Activated gamma-delta T cell treated with Interleukin-2 at 50 U/mL for 16 hours (primary cell): ENCODE measurements around the gene OR1N2.
"Not testable (repeated sequence)": the region's sequence is repeated elsewhere in the genome, so short reads cannot be mapped to it uniquely, and the experiment has no call there.

ENCODE experiments used
- DNase-seq: peaks from one replicate; pipeline ENCODE4 v3.0.0-alpha.2; 2020

OR1N2 gene, protein sequence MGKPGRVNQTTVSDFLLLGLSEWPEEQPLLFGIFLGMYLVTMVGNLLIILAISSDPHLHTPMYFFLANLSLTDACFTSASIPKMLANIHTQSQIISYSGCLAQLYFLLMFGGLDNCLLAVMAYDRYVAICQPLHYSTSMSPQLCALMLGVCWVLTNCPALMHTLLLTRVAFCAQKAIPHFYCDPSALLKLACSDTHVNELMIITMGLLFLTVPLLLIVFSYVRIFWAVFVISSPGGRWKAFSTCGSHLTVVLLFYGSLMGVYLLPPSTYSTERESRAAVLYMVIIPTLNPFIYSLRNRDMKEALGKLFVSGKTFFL

DNA sequence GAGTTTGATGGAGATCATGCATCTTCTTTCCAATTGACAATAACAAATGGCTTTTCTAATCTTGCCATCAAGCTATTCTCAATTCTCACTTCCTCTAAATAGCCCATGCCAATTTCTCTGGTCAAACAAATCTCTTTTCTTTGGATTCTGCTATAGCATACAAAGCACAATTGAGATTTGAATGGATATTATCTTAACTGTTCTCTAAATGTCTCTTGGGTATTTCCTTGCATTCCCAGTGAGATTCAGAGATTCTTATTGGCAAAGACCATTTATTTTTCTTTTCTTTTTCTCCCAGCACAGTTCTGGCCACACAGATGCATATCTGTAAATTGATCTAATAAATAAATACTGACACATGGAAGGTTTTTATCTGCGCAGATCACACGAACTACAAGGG lies at the start of gene OR1N2:
Gene OR1N2, plus strand, starts transcription at position 301 of the 400 bp plus-strand sequence. CDS start 100 bp downstream, outside the sequence.
- DNase-seq: no peak

DNA sequence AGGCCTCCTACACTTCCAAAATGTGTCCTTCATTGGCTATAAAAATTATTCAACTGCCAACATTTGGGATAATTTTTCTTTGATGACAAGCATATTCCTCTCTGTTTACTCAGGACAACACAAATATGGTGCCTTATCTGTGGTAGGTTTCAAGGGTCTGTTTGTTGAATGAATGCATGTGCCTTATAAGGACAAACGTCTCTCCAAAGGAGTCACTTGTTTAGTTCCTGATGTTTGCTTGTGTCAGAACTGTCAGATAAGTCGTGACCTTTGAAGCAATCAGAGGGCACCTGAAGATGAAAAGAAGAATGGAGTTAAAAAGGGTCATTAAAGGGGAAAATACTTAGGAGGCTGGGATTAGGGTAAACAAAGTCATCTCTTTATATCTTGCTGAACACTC lies 45.9 kb upstream of the OR1N2 start:
- DNase-seq: no peak

DNA sequence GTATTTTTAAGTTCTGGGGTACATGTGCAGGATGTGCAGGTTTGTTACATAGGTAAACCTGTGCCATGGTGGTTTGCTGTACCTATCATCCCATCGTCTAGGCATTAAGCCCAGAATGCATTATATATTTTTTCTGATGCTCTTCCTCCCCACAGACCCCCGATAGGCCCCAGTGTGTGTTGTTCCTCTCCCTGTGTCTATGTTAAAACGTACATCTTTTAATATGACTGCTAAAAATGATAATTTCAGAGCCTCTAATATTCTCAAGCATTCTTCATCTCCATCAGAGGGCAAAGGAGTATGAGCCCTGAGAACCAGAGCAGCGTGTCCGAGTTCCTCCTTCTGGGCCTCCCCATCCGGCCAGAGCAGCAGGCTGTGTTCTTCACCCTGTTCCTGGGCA lies 42.4 kb upstream of the OR1N2 start, which contains the start of gene OR1J2:
Gene OR1J2, plus strand, starts transcription at position 301 of the 400 bp plus-strand sequence. Its CDS starts 0 bp downstream, at position 301.
- DNase-seq: no peak

DNA sequence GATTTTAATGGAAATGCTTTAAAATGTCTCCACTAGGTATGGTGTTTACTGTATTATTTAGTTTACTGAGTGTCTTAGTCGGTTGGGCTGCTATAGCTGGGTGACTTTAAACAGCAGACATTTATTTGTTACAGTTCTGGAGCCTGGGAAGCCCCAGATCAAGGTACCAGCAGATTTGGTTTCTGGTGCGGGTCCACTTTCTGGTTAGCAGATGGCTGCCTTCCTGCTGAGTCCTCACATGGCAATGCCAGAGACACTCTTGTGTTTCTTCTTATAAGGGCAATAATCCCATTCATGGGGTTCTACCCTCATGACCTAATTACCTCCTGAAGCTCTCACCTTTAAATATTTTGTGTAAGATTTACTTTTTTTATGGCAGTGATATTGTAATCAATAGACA lies 34.7 kb upstream of the OR1N2 start:
- DNase-seq: no peak

DNA sequence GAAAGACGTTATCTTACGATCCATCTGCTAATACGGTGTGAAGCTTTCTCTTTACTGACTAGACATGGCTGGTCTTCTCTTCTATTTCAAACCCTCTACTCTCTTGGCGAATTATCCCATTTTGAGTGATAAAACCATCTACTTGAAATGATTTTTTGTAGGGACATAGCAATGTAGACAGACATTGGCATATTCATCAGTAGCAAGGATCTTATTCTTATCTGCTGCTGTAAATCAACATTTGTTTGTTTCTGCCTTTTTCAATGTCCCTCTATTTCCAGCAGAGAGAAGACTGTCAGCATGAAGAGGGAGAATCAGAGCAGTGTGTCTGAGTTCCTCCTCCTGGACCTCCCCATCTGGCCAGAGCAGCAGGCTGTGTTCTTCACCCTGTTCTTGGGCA lies 34.1 kb upstream of the OR1N2 start, which contains the start of gene OR1J4:
Gene OR1J4, plus strand, starts transcription at position 301 of the 400 bp plus-strand sequence. Its CDS starts 0 bp downstream, at position 301.
- DNase-seq: no peak

DNA sequence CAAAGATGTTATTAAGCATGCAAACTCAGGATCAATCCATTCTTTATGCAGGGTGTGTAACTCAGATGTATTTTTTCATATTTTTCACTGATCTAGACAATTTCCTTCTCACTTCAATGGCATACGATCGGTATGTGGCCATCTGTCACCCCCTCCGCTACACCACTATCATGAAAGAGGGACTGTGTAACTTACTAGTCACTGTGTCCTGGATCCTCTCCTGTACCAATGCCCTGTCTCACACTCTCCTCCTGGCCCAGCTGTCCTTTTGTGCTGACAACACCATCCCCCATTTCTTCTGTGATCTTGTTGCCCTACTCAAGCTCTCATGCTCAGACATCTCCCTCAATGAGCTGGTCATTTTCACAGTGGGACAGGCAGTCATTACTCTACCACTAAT lies 33.5 kb upstream of the OR1N2 start:
- no peak for DNase-seq

DNA sequence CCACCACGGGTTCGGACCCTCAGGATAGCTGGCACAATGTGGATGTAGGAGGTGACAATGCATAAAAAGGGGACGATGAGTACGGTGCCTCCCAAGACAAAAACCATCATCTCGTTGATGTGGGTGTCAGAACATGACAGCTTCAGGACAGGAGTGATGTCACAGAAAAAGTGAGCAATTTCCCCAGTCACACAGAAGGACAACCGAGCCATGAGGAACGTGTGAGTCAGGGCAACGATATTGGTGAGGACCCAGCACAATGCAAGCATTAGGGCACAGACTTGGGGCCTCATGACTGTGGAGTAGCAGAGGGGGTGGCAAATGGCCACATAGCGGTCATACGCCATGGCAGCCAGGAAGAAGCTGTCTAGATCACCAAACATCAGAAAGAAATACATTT lies 26.3 kb upstream of the OR1N2 start:
- no peak for DNase-seq

DNA sequence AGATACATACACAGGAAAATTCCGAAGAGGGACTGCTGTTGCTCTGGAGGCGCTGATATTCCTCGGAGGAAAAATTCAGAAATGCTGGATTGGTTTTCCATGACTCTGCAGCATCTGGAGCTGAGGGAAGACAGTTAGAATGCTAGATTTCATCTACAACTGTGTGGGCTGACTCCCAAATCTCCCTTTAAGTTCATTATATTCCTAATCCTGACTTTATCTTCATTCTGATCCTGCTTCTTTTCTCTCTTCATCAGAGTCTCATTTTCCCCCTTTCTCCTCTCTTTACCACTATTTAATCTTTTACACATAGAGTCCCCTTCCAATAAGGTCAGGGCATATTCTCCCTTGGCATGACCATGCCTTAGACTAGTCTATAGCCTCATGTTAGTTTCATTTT lies 25.7 kb upstream of the OR1N2 start, which contains the start of gene OR1N1:
Gene OR1N1, minus strand, starts transcription at position 101 of the 400 bp plus-strand sequence. Its CDS starts 0 bp downstream, at position 101.
- no peak for DNase-seq

DNA sequence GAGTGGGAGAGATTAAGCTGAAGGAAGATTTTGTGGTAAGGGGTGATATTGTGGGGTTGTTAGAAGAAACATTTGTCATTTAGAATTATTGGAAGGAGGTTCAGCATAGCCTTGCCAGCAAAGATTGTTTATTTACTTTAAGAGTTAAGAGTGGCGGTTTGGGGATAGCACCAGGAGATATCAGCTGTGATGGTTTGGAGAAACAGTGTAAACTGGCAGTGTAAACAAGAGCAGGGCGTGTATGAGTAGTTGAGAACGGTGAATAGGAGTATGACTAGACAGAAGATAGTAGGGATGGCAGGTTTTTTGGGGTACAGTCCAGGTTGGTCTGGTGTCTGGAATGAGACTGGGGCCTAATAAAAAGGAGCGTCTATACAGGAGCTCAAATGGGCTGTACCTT lies 21.8 kb upstream of the OR1N2 start:
- DNase-seq: not testable (repeated sequence)

DNA sequence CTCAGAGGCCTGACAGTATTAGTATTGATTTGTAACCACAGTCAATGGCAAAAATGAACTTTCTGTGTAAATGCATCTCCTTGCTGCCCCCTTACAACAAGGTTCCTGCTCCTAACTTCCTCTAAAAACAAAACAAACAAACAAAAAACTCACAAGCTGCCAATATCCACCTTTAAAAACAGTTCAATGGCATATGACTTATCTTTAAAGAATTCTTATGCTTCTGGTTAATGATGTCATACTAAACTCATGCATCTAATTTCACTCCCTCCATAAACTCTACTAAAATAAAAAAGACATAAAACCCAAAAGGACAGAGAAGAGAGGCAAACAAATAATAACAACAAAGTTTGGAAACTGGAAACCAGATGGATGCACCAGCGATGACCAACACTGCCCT lies 16.8 kb upstream of the OR1N2 start:
- no peak for DNase-seq

DNA sequence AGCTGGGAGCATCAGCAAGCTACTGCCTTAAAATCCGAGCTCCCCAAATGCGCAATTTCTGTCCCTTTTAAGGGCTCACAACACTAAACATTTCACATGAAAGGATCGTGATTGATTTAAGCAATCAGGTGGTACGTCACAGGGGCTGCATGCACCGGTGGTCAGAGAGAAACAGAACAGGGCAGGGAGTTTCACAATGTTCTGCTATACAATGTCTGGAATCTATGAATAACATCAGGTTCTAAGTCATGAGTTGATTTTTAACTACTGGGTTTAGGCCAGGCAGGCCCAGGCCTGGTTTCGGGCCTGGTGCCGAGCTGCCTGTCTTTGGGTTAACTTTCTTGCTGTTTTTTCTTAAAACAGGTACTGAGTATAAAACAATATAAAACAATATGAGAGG lies 15.8 kb upstream of the OR1N2 start:
- DNase-seq: not testable (repeated sequence)

DNA sequence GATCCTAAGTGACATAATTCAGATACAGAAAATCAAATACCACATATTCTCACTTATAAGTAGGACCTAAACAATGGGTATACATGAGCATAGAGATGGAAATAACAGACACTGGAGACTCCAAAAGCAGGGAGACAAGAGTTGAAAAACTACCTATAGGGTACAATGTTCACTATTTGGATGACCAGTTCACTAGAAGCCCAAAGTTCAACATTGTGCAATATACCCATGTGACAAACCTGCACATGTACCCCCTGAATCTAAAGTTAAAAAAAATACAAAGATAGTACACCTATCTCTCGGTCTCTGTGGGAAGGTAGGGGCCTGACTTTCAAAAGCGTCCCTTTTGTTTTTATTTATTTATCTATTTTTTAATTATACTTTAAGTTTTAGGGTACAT lies 14.2 kb upstream of the OR1N2 start:
- no peak for DNase-seq

DNA sequence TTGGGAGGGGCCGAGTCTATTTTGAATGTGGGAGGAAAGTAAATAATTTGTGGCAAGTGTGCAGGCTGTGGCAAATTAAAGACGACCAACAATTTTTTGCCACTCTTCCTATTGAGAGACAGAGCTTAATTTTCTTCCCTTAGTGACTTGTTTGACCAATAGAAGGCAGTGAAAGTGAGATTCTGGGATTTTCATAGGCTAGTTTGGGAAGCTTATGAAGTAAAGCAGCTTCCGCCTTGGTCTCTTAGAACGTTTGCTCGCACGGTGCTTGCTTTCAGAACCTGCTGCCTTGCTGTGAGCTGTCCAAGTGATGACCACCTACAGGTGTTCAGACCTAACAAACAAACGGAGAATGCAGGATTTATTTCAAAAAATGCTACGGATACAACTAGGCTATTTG lies 6.7 kb upstream of the OR1N2 start:
- no peak for DNase-seq

DNA sequence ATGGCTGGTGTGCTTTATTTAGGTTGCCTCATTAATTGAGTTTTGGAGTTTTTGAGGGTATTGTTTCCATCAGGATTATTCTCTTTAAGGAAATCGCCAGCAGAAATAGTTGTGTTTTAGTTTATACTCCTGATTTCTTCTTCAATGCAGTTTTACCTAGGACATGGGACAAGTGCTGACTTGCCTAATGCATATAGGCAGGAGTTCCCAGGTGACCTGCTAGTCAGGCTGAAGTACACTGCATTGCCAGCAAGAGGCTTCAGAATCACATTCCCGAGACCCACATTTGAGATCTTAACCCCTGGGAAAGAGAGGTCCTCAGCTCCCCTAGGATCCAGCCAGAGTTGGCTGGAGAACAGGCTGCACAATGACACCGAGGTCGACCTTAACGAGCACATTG lies 1.5 kb upstream of the OR1N2 start:
- DNase-seq: no peak

DNA sequence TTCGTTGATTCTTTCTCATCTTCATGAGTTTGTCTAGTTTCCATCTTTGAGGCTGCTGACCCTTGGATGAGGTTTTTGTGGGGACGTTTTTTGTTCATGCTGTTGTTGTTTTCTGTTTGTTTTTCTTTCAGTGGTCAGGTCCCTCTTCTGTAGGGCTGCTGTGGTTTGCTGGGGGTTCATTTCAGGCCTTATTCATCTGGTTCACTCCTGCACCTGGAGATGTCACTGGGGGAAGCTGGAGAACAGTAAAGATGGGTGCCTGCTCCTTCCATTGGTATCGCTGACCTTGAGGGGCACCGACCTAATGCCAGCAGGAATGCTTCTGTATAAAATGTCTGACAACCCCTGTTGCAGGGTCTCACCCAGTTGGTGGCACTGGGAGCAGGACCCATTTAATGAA lies 8.5 kb downstream of the OR1N2 start:
- DNase-seq: no peak

DNA sequence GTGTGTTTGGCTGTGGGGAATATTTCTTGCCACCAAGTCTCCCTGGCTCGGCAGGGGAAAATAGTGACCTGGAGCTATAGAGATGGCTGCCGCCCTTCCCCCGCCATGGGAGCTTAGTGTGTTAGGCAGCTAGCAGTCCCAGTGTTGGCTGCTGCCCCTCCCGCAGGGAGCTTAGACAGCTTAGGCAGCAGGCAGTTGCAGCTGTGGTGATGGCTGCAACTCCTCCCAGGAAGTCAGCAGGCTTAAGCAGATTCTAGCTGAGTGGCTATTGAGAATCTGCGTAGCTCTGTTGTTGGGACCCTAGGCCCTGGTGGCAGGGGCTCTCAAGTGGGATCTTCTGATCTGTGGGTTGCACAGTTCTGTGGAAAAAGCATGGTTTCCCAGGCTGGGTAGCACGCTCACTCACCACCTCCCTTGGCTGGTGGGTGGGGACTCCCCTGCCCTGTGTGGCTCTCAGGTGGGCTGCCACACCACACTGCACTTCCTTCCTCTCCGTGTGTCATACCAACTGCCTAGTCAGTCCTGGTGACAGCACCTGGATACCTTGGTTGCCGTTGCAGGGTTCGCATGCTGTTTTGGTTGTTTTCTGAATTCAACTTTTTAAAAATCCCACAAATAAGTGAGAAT lies 9.3 kb downstream of the OR1N2 start:
- DNase-seq: peak; percentile 7

DNA sequence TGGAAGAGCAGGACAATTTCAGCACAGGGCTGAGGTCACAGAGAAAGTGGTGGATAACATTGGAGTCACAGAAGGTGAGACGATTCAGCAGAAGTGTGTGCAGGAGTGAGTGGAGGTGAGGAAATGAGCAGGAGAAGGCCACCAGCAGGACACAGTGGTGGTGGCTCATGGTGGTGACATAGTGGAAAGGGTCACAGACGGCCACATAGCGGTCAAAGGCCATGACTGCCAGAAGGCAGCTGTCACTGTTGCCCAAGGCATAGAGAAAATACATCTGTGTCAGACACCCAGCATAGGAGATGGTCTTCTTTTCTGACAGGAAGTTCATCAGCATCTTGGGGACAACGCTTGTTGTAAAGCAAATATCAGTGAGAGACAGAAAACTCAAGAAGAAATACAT lies 15.0 kb downstream of the OR1N2 start:
- no peak for DNase-seq

DNA sequence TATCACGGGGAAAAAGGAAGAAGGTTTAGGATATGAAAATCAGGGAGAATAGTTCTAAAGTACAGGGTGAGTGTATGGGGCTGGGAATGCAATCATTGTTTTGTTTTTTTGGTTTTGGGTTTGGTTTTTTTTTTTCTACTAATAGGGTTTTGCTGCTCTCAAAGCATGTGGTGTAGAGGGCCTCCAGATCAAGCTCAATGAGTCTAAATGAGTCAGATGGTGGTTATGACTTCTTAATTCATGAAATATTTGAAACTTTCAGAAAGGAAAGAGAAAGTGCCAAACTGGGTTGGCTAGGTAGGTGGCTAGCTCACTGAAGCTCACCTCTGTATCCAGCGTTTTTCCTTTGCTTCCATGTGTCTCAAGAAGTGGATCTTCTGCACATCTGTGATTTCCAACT lies 19.5 kb downstream of the OR1N2 start:
- no peak for DNase-seq

DNA sequence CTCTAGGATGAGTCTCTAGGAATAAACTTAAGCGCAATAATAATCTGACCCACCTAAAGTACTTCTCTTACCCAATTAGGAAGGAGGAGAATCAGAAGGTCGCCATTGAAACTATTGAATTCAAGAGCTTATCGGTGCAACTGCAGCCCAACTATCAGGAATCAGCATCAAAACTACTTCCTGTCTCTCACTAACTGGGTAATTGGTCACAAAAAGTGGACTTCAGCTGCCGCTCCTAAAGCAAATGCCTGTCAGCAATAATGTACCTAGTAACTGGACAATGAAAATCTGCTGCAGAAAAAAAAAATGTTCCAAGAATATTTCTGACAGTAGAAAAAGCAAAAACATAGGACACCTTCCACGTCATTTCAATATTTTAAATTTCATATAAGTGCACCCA lies 27.0 kb downstream of the OR1N2 start:
- DNase-seq: no peak

DNA sequence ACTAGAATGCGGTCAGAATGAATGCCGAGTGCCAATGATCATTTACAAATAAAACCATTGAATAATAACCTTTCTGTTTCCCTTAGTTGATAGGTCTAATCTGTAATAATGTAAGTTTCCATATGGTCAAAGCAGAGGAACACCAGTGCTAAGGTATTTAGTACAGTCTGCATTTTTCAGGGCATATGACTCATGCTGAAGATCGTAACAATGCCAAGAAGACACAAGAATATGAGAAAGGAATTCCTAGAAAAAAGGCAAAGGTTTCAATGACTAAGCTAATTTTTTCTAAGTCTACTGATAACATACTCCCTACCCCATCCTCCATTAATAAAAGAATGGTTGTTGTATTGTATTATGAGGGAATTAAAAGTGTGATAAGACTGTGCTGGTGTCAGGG lies 27.4 kb downstream of the OR1N2 start:
- no peak for DNase-seq

DNA sequence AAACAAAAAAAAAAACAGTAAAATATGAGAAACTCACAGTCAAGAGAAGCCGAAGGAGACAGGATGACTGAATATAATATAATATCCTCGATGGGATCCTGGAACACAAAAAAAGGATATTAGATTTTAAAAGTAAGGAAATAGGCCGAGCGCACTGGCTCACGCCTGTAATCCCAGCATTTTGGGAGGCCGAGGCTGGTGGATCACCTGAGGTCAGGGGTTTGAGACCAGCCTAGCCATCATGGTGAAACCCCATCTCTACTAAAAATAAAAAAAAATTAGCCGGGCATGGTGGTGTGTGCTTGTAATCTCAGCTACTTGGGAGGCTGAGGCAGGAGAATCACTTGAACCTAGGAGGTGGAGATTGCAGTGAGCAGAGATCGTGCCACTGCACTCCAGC lies 30.4 kb downstream of the OR1N2 start, which contains the start of gene OR1L8:
Gene OR1L8, minus strand, starts transcription at position 101 of the 400 bp plus-strand sequence. CDS start 14,907 bp downstream, outside the sequence.
- not testable (repeated sequence) for DNase-seq
